ENCODE measurements around the gene DTX1. TPM values are rescaled to one million over a fixed set of nuclear protein-coding genes. Genes with fewer than 3 reads are reported as not detected.

The DTX1 gene
- total RNA-seq, 1 donor from 2014 or later, result 8.1 TPM

DNA sequence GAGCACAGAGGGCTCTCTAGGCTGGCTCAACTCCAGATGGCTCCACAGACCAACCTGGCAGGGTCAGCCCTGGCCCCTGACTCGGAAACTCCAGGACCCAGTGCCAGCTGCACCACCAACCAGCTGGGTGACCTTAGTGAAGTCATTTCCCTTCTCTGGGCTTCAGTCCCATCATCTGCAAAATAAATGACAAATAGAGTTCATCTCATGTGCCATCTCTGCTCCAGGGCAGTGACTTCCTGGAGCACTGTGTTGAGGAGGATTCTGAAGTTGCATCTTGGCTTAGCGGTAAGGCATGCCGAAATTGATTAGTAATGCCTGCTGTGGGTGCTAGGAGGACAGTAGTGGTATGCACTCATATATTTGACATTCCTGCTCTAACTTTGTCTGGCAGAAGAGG lies 31.5 kb downstream of the DTX1 start:
- Mint-ChIP-seq H3K36me3 (ENCODE audit: low read depth) (no peaks in the 10 kb centered on the region), H3K27me3 (ENCODE audit: low read depth) (peaks cover 41% of the 10 kb centered on the region), H3K27ac (ENCODE audit: unreplicated experiment) (no peak overlapping the region), H3K4me3 (no peak overlapping the region), H3K4me1 (peaks cover 4% of the 10 kb centered on the region), H3K9me3 (no peaks in the 10 kb centered on the region)
- TF ChIP-seq, protein P1, sequence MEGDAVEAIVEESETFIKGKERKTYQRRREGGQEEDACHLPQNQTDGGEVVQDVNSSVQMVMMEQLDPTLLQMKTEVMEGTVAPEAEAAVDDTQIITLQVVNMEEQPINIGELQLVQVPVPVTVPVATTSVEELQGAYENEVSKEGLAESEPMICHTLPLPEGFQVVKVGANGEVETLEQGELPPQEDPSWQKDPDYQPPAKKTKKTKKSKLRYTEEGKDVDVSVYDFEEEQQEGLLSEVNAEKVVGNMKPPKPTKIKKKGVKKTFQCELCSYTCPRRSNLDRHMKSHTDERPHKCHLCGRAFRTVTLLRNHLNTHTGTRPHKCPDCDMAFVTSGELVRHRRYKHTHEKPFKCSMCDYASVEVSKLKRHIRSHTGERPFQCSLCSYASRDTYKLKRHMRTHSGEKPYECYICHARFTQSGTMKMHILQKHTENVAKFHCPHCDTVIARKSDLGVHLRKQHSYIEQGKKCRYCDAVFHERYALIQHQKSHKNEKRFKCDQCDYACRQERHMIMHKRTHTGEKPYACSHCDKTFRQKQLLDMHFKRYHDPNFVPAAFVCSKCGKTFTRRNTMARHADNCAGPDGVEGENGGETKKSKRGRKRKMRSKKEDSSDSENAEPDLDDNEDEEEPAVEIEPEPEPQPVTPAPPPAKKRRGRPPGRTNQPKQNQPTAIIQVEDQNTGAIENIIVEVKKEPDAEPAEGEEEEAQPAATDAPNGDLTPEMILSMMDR (conservative IDR thresholded peaks at IDR 0.05), result no peak
- DNase-seq (ENCODE audit: low read depth, low spot score), result no peak

DNA sequence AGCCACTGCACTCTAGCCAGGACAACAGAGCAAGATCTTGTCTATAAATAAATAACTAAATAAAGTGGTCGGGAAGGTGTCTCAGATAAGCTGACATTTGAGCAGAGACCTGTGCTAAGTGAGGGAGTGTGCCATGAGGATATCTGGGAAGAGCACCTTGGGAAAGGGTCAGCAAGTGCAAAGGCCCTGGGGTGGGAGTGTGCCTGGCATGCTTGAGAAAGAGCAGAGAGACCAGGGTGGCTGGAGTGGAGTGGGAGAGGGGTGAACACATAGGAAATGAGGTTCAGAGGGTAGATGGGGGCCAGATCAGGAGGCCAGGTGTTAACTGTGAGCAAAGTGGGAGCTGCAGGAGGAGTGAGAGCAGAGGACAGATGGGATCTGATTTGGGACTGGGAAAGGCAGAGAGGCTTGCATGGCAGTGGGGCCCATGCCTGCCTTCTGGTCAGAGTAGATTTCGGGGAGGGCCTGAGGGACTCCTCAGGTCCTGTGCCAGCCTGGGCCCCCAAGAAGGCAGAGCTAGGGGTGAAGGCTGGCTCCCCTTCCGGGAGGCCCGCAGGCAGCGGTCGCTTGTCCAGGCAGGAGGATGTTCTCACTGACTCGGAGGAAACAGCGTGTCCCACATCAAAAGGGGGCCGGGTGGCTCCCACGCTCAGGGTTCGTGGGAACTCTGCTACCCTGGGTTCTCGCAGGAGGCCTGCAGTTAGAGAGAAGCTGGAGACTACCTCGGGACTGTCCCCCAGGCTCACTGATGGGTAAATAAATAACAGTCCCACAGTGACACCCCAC lies 32.6 kb downstream of the DTX1 start:
- DNase-seq (ENCODE audit: low read depth, low spot score), result no peak
- H3K9me3 Mint-ChIP-seq, result no peaks in the 10 kb centered on the region
- no peaks in the 10 kb centered on the region for H3K36me3 Mint-ChIP-seq (ENCODE audit: low read depth)
- H3K27me3 Mint-ChIP-seq (ENCODE audit: low read depth), result peaks cover 44% of the 10 kb centered on the region
- TF ChIP-seq, protein P1 (conservative IDR thresholded peaks at IDR 0.05), result no peak
- H3K4me1 Mint-ChIP-seq, result peaks cover 7% of the 10 kb centered on the region
- no peak overlapping the region for H3K4me3 Mint-ChIP-seq
- no peak overlapping the region for H3K27ac Mint-ChIP-seq (ENCODE audit: unreplicated experiment)

- TF ChIP-seq, protein P1 (conservative IDR thresholded peaks at IDR 0.05), result no peak
- Mint-ChIP-seq H3K9me3 (no peaks in the 10 kb centered on the region), H3K4me1 (peaks cover 8% of the 10 kb centered on the region), H3K27ac (ENCODE audit: unreplicated experiment) (no peak overlapping the region), H3K27me3 (ENCODE audit: low read depth) (peaks cover 45% of the 10 kb centered on the region), H3K36me3 (ENCODE audit: low read depth) (no peaks in the 10 kb centered on the region), H3K4me3 (no peak overlapping the region)
- DNase-seq (ENCODE audit: low read depth, low spot score), result no peak
These were observed 33.3 kb downstream of the DTX1 start for GRCh38 chr12:113089839-113090238.

DNA sequence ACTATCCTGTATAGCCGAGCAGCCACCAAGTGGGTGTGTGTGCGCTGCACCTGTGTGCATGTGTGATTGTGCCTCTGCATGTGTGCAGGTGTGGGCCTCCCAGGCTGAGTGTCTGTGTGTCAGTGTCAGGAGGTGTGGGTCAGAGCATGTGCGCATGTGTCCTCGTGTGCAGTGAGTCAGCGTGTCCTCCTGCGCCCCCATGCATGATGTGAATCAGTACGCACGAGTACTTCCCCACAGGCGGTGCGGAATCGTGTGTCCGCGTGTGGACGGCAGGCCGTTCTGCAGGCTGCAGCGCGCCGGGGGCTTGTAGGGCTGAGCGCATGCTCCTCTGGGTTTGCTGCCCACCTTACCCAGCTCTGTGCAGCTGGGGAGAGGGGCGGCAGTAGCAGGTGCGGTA lies 34.2 kb downstream of the DTX1 start:
- DNase-seq (ENCODE audit: low read depth, low spot score), result no peak
- Mint-ChIP-seq H3K4me3 (no peak overlapping the region), H3K27me3 (ENCODE audit: low read depth) (peaks cover 48% of the 10 kb centered on the region), H3K27ac (ENCODE audit: unreplicated experiment) (no peak overlapping the region), H3K9me3 (no peaks in the 10 kb centered on the region), H3K36me3 (ENCODE audit: low read depth) (no peaks in the 10 kb centered on the region), H3K4me1 (peaks cover 8% of the 10 kb centered on the region)
- TF ChIP-seq, protein P1 (conservative IDR thresholded peaks at IDR 0.05), result no peak

DNA sequence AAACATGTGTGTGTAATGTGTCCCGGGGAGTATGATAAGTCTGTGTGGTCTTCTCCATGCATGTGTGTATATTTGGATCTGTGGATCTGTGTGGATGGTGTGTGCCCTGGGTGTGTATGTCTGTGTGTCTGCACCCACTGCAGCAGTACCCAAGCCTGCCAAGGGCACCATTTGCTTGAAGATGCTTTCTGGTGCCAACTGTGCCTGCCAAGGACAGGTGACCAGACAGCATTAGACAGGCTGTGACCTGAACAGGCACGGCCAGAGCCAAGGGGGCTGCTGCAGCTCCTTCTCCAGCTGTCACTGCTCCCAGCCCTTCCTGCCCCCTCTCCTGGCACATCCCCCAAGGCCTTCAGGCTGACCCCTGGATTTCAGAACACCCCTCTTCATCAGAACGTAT lies 35.0 kb downstream of the DTX1 start:
- TF ChIP-seq, protein P1 (conservative IDR thresholded peaks at IDR 0.05), result no peak
- Mint-ChIP-seq H3K27ac (ENCODE audit: unreplicated experiment) (no peak overlapping the region), H3K27me3 (ENCODE audit: low read depth) (peaks cover 48% of the 10 kb centered on the region), H3K36me3 (ENCODE audit: low read depth) (no peaks in the 10 kb centered on the region), H3K4me3 (no peak overlapping the region), H3K9me3 (no peaks in the 10 kb centered on the region), H3K4me1 (peaks cover 8% of the 10 kb centered on the region)
- DNase-seq (ENCODE audit: low read depth, low spot score), result no peak

Measured in neural crest cell (in vitro differentiated cells).